Measurements from ENCODE around the gene NCKAP5.

Gene NCKAP5

DNA sequence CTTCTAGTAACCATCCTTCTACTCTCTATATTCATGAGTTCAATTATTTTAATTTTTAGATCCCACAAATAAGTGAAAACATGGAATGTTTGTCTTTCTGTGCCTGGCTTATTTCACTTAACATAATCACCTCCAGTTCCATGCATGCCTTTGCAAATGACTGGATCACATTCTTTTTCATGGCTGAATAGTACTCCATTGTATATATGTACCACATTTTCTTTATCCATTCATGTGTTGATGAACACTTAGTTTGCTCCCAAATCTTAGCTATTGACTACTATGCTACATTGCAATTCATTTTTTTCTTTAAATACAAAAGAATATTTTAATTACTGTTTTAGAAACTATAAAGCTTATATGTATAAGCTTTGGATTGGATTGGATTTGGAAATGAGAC is 657.8 kb downstream of the NCKAP5 start:
- no peak for TF ChIP-seq NFIC (IDR thresholded peaks at IDR 0.05)
- TF ChIP-seq EP300 (IDR thresholded peaks at IDR 0.05; ENCODE audit: borderline replicate concordance) = no peak
- TF ChIP-seq TAF1 (IDR thresholded peaks at IDR 0.05; ENCODE audit: low read depth) = no peak
- TF ChIP-seq, protein P1, sequence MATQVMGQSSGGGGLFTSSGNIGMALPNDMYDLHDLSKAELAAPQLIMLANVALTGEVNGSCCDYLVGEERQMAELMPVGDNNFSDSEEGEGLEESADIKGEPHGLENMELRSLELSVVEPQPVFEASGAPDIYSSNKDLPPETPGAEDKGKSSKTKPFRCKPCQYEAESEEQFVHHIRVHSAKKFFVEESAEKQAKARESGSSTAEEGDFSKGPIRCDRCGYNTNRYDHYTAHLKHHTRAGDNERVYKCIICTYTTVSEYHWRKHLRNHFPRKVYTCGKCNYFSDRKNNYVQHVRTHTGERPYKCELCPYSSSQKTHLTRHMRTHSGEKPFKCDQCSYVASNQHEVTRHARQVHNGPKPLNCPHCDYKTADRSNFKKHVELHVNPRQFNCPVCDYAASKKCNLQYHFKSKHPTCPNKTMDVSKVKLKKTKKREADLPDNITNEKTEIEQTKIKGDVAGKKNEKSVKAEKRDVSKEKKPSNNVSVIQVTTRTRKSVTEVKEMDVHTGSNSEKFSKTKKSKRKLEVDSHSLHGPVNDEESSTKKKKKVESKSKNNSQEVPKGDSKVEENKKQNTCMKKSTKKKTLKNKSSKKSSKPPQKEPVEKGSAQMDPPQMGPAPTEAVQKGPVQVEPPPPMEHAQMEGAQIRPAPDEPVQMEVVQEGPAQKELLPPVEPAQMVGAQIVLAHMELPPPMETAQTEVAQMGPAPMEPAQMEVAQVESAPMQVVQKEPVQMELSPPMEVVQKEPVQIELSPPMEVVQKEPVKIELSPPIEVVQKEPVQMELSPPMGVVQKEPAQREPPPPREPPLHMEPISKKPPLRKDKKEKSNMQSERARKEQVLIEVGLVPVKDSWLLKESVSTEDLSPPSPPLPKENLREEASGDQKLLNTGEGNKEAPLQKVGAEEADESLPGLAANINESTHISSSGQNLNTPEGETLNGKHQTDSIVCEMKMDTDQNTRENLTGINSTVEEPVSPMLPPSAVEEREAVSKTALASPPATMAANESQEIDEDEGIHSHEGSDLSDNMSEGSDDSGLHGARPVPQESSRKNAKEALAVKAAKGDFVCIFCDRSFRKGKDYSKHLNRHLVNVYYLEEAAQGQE (IDR thresholded peaks at IDR 0.05; ENCODE audit: low read depth) = no peak
- no peak for TF ChIP-seq ZBTB7A (IDR thresholded peaks at IDR 0.05; ENCODE audit: low read depth)
- TF ChIP-seq, protein P2, sequence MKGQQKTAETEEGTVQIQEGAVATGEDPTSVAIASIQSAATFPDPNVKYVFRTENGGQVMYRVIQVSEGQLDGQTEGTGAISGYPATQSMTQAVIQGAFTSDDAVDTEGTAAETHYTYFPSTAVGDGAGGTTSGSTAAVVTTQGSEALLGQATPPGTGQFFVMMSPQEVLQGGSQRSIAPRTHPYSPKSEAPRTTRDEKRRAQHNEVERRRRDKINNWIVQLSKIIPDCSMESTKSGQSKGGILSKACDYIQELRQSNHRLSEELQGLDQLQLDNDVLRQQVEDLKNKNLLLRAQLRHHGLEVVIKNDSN (IDR thresholded peaks at IDR 0.05) = no peak
- no peak for TF ChIP-seq YY1 (IDR thresholded peaks at IDR 0.05; ENCODE audit: low read depth)
- TF ChIP-seq EGR1 (IDR thresholded peaks at IDR 0.05) = no peak
- no peak for TF ChIP-seq TEAD4 (IDR thresholded peaks at IDR 0.05)
- no peak for TF ChIP-seq CEBPB (IDR thresholded peaks at IDR 0.05)
- TF ChIP-seq CREB1 (IDR thresholded peaks at IDR 0.05; ENCODE audit: low read depth) = no peak
- no peak for TF ChIP-seq TCF12 (IDR thresholded peaks at IDR 0.05; ENCODE audit: low read depth)
- TF ChIP-seq FOXM1 (IDR thresholded peaks at IDR 0.05; ENCODE audit: borderline replicate concordance, low read depth) = no peak
- TF ChIP-seq RAD21 (IDR thresholded peaks at IDR 0.05; ENCODE audit: low read depth) = no peak
- TF ChIP-seq, protein P3, sequence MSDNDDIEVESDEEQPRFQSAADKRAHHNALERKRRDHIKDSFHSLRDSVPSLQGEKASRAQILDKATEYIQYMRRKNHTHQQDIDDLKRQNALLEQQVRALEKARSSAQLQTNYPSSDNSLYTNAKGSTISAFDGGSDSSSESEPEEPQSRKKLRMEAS (IDR thresholded peaks at IDR 0.05) = no peak

DNA sequence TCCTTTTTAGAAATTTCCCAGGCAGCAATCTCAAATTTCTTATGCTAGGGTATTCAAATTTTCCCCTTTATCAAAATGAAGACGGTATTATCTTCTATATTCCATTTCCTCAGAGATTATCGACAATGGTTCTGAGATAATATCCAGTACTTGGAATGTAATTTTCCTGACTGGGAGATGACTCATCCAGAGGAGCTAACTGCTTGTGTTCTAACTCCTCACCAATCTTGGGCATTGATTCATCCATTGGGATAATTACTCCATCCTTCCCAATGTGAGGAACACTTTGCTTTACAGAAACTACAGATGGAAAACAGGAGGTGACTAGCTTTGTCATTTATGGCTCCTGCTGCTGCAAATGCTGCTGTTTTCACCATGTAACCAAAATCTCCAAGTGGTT is 658.8 kb downstream of the NCKAP5 start:
- TF ChIP-seq, protein P2 (IDR thresholded peaks at IDR 0.05) = no peak
- TF ChIP-seq CEBPB (IDR thresholded peaks at IDR 0.05) (no peak), EGR1 (IDR thresholded peaks at IDR 0.05) (no peak), TAF1 (IDR thresholded peaks at IDR 0.05; ENCODE audit: low read depth) (no peak), NFIC (IDR thresholded peaks at IDR 0.05) (no peak), YY1 (IDR thresholded peaks at IDR 0.05; ENCODE audit: low read depth) (no peak), CREB1 (IDR thresholded peaks at IDR 0.05; ENCODE audit: low read depth) (no peak), TCF12 (IDR thresholded peaks at IDR 0.05; ENCODE audit: low read depth) (no peak), ZBTB7A (IDR thresholded peaks at IDR 0.05; ENCODE audit: low read depth) (no peak), RAD21 (IDR thresholded peaks at IDR 0.05; ENCODE audit: low read depth) (no peak), EP300 (IDR thresholded peaks at IDR 0.05; ENCODE audit: borderline replicate concordance) (no peak), FOXM1 (IDR thresholded peaks at IDR 0.05; ENCODE audit: borderline replicate concordance, low read depth) (no peak), TEAD4 (IDR thresholded peaks at IDR 0.05) (no peak)
- TF ChIP-seq, protein P3 (IDR thresholded peaks at IDR 0.05) = no peak
- TF ChIP-seq, protein P1 (IDR thresholded peaks at IDR 0.05; ENCODE audit: low read depth) = no peak

DNA sequence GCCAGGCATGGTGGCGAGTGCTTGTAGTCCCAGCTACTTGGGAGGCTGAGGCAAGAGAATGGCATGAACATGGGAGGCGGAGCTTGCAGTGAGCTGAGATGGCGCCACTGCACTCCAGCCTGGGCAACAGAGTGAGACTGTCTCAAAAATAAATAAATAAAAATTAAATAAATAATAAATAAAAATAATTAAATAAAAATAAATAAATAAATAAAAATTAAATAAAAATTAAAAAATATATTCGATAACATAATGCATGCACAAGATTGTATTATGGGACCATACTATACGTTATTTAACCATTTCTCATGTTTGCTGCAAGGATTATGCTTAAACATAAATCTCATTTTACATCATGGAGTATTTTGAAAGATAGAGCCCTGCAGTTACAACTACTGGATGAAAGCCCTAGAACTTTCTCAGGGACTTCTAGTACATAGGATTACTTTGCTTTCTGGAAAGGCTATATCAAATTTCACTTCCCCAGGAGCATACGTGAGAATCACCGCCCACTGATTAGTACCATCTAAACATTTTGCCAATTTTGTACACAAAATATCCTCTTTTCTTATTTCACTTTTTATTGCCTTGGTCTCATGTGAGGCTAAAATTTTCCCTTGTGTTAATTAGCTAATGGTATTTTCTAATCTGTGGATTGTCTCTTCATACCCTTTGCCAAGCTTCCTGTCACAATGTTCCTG is 664.0 kb downstream of the NCKAP5 start:
- TF ChIP-seq RAD21 (IDR thresholded peaks at IDR 0.05; ENCODE audit: low read depth) (no peak), YY1 (IDR thresholded peaks at IDR 0.05; ENCODE audit: low read depth) (no peak), ZBTB7A (IDR thresholded peaks at IDR 0.05; ENCODE audit: low read depth) (no peak), NFIC (IDR thresholded peaks at IDR 0.05) (no peak), TAF1 (IDR thresholded peaks at IDR 0.05; ENCODE audit: low read depth) (no peak), CEBPB (IDR thresholded peaks at IDR 0.05) (no peak), EGR1 (IDR thresholded peaks at IDR 0.05) (no peak), EP300 (IDR thresholded peaks at IDR 0.05; ENCODE audit: borderline replicate concordance) (no peak), TEAD4 (IDR thresholded peaks at IDR 0.05) (no peak), FOXM1 (IDR thresholded peaks at IDR 0.05; ENCODE audit: borderline replicate concordance, low read depth) (no peak), TCF12 (IDR thresholded peaks at IDR 0.05; ENCODE audit: low read depth) (no peak), CREB1 (IDR thresholded peaks at IDR 0.05; ENCODE audit: low read depth) (no peak)
- TF ChIP-seq, protein P2 (IDR thresholded peaks at IDR 0.05) = no peak
- TF ChIP-seq, protein P3 (IDR thresholded peaks at IDR 0.05) = no peak
- TF ChIP-seq, protein P1 (IDR thresholded peaks at IDR 0.05; ENCODE audit: low read depth) = no peak
